ENCODE measurements around the gene BGN. TPM values are rescaled to one million over a fixed set of nuclear protein-coding genes. Genes with fewer than 3 reads are reported as not detected.
A peak's percentile ranks its signal among the peaks of the same experiment; 100 is the strongest.

The BGN gene
- total RNA-seq, 8 experiments from 2014 or later, result 0.08 to 105 (median 2.6) TPM; not detected in 1

DNA sequence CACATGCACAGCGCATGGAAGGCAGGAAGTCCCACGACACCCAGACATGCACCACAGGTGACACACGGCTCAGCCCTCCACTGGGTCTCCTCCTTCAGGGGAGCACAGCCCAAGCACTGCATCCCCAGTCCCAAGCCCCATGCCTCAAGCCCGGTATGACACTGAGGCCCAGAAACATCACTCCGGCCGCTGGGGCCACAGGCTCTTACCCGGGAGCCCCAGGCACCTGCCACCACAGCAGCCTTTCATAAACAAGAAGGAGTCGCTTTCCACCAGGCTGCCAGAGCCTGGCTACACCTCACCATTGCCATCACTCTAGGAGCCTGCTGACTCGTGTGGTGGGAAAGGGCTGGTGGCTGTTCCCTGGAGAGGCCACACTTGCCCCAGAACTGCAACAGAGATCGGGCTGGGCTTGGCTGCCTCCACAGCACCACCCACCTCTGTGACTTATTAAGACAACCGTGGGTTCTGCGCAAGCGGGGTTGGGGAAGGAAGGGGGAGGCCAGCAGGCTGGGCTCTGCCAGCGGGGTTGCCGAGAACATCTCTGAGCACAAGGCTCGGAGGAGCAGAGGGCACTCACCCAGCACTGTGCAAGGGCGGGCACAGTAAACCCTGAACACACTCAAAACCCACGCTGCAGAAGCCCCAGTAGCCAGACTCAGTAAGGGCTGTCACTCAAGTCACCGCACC, 28.9 kb upstream of the BGN start:
- ATAC-seq (replicated peaks in 6 of 8), result no peak
- Histone ChIP-seq H3K4me1 (replicated peaks in 1 of 2) (peaks cover 4% of the 10 kb centered on the region in 2 donors), H3K4me3 (no peak overlapping the region), H3K27ac (no peak overlapping the region)
- WGBS, 10 experiments, result 57% methylated on average over 4 of the region's 19 CpGs; no CpG with 5 or more reads in 9 of the 10 experiments
- in situ Hi-C loops (cut with MboI; ENCODE audit: low pct_unique_long_range_greater_than_20kb in 2 of 9, low sequenced_read_pairs in 9 of 9, unreplicated experiment in 9 of 9), result no loop called here

DNA sequence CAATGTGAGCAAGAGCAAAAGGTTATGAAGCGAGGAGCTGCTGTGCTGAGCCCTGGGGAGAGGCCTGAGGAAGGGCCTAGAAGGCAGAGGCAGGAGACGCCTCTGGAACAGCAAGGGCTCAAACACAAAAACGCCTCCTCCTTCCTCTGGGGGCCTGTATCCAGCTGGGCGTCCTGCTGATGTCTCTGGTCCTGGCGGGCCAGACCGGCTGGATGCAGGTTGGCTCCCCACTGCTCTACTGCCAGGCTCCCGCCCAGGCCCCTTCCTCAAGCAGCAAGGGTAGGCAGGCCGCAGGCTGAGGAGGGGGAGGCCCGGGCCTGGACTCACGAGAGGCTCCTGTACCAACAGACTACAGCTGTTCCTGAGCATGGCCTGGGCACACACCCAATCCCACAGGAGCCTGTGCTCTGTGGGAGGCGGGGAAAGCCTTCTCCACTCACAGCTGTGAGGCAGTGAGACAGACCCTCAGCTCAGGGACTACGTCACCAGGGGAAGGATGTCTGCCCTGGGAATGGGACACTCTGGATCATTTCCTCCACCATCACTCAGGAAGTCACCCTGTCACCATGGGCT, 26.7 kb upstream of the BGN start:
- no peak for ATAC-seq (replicated peaks in 6 of 8)
- whole genome bisulfite sequencing, 10 experiments, result no CpG with 5 or more reads among the region's 12 CpGs
- Histone ChIP-seq H3K4me3 (no peak overlapping the region), H3K27ac (no peak overlapping the region), H3K4me1 (replicated peaks in 1 of 2) (peaks cover 4% of the 10 kb centered on the region in 2 donors)
- in situ Hi-C loops (cut with MboI; ENCODE audit: low pct_unique_long_range_greater_than_20kb in 2 of 9, low sequenced_read_pairs in 9 of 9, unreplicated experiment in 9 of 9), result no loop called here

DNA sequence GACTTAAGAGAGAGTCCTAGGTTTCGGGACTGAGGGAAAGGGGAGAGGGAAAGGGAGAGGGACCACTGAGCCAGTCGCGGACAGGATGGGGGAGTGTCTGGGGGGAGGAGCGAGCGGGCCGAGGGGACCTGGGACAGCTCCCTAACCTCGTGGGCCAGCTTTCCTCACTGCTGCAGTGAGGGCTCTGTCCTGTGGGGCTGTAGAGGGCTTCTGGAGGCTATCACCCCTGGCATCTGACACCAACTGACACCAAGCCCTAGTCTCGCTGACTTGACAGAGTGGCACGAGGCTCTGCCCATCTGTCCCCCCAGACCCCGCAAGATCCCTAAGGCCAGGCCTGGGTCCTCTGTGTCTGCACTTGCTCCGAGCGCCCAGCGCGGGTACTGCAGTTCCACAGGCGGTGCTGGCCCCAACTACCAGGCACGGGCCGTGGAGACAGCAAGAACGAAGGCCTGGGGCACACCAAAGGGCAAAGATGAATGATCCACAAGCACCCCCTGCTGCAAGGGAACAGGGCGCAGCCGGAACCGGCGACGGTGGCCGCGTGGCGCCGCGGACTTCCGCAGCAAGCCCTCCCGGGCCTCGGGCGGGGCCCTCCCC, 24.9 kb upstream of the BGN start:
- no CpG with 5 or more reads among the region's 32 CpGs for WGBS, 10 experiments
- in situ Hi-C loops (cut with MboI; ENCODE audit: low pct_unique_long_range_greater_than_20kb in 2 of 9, low sequenced_read_pairs in 9 of 9, unreplicated experiment in 9 of 9), result no loop called here
- Histone ChIP-seq H3K27ac (peak overlapping the region; percentile 34 to 66), H3K4me1 (replicated peaks in 1 of 2) (peaks cover 7 to 9% of the 10 kb centered on the region in 2 donors), H3K4me3 (peak overlapping the region; percentile 55 to 93 (median 65))
- ATAC-seq (replicated peaks in 6 of 8), result peak in 7 of 8 experiments; percentile 25 to 52 (median 31)

DNA sequence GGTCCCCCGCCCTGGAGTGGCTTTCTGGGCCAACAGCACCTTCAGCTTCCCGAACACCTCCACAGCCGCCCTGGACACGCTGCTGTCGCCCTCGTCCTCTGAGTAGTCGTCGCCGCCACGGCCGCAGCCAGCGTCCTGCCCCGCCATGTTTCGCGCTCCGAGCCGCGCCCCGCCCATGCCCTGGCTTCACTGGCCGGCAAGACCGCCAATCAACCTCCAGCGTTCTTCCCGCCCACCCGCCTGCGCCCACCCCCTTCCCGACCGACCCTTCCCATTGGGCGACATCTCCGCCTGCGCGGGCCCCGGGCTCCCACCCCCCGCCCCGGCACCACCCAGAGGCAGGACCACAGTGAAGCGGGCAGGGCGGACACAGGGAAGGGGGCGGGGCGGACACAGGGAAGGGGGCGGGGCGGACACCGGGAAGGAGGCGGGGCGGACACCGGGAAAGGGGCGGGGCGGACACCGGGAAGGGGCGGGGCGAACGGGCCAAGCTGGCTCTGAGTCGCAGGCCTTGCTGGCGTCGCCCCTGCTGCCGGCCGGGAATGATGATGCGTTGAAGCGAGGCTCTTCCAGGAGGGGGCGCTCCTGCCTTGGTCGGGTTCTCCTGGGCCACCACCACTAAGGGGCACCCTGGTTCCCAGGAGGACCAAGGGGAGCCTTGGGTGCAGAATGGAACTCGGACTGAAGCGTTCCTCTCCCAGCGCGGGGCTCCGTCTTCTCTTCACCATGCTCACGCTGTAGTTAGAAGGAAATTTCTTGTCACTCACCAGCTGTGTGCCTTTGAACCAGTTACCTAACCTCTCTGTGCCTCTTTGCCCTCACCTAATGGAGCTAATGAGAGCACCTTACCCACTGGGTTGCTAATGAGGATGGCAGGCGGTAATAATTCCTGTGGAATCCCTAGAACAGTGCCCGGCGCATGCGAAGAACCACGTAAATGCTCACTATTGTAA, 24.1 kb upstream of the BGN start, which contains the start of gene HAUS7:
Gene HAUS7, minus strand, starts transcription at position 166 of the 953 bp plus-strand sequence. Its CDS starts 19 bp downstream, at position 147.
- WGBS, 10 experiments, result 11% methylated on average over 7 of the region's 70 CpGs; no CpG with 5 or more reads in 9 of the 10 experiments
- in situ Hi-C loops (cut with MboI; ENCODE audit: low pct_unique_long_range_greater_than_20kb in 2 of 9, low sequenced_read_pairs in 9 of 9, unreplicated experiment in 9 of 9), result no loop called here
- Histone ChIP-seq H3K27ac (peak within 1 kb of the TSS; percentile 34 to 66), H3K4me3 (peak within 1 kb of the TSS; percentile 55 to 93 (median 65)), H3K4me1 (replicated peaks in 1 of 2) (peaks cover 11 to 12% of the 10 kb centered on the region in 2 donors)
- ATAC-seq (replicated peaks in 6 of 8), result peak; percentile 72 to 88 (median 84)

DNA sequence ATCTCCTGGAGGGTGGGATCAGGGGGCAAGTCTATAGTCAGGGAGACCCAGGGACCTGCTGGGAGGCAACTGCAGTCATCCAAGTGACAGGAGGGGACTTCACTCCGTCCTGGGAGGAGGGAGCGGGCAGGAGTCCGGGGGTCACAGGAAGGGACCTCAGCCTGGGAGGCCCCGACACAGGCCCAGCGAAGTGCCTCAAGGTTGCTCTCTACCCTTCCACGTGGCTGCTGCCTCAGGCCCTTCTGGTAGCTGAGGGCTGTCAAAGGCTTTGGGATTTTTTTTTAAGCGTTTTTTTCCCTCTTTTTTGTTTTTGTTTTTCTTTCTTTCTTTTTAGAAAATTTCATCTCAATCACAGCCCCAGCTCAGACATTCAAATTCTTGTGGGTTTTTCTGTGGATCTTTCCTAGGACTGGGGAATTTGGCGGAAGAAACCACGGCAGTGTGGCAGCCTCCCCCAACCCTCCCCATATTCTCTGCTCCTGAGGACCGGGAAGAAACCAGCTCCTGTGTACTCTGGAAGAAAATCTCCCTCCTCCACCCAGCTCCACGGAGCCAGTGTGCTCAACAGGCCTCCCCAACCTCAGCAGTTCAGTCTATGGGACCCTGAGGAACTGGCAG, 23.0 kb upstream of the BGN start:
- in situ Hi-C loops (cut with MboI; ENCODE audit: low pct_unique_long_range_greater_than_20kb in 2 of 9, low sequenced_read_pairs in 9 of 9, unreplicated experiment in 9 of 9), result no loop called here
- H3K27ac ChIP-seq, result no peak overlapping the region
- ATAC-seq (replicated peaks in 6 of 8), result no peak

DNA sequence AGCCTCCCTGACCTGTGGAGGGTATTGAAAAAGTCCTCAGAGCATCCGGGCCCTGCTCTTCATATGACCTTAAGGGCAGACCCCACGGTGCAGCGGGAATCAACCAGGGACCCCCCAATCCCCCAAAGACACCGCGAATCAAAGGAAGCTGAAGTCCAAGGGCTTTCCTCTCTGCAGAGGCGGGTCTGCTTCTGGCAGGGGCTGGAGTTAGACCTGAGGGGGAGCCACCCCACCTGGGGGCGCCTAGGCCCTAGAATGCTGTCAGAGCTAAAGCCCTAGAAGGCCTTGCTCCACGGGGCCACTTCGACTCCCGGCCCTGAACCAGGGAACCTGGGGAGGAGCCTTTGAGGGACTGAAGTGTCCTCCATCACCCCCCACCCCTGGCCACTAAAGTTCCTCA, 21.7 kb upstream of the BGN start:
- 89% methylated on average over 3 of the region's 10 CpGs; no CpG with 5 or more reads in 9 of the 10 experiments for WGBS, 10 experiments
- in situ Hi-C loops (cut with MboI; ENCODE audit: low pct_unique_long_range_greater_than_20kb in 2 of 9, low sequenced_read_pairs in 9 of 9, unreplicated experiment in 9 of 9), result no loop called here
- ATAC-seq (replicated peaks in 6 of 8), result no peak
- Histone ChIP-seq H3K4me1 (replicated peaks in 1 of 2) (peaks cover 11 to 12% of the 10 kb centered on the region in 2 donors), H3K27ac (no peak overlapping the region), H3K4me3 (no peak overlapping the region)

More for the DNA sequence above, 23.0 kb upstream of the BGN start:
- Histone ChIP-seq H3K4me1 (replicated peaks in 1 of 2) (peaks cover 11 to 12% of the 10 kb centered on the region in 2 donors), H3K4me3 (no peak overlapping the region)
- WGBS, 10 experiments, result 0 to 47% (median 40%) methylated on average over 1 to 8 of the region's 11 CpGs; no CpG with 5 or more reads in 5 of the 10 experiments

DNA sequence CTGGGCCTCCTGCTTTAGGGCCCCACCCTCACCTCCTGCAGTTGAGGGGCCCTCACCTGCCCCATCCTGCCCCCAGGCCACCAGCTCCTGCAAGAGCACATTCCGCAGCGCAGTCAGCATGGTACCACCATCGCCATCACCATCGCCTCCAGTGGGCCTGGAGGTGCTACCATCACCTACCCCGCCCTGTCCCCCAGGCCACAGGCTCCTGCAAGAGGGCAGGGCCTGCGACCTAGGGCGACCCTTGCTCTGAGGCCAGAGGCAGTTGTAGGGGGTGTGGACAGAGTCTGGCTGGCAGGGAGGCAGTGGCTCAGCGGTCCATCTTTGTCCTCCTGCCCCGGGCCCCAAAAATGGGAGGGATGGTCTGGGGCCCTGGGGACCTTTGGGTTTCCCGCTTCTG, 20.5 kb upstream of the BGN start:
- WGBS, 10 experiments, result no CpG with 5 or more reads among the region's 10 CpGs
- in situ Hi-C loops (cut with MboI; ENCODE audit: low pct_unique_long_range_greater_than_20kb in 2 of 9, low sequenced_read_pairs in 9 of 9, unreplicated experiment in 9 of 9), result no loop called here
- peaks cover 10 to 12% of the 10 kb centered on the region in 2 donors for H3K4me1 ChIP-seq (replicated peaks in 1 of 2)

DNA sequence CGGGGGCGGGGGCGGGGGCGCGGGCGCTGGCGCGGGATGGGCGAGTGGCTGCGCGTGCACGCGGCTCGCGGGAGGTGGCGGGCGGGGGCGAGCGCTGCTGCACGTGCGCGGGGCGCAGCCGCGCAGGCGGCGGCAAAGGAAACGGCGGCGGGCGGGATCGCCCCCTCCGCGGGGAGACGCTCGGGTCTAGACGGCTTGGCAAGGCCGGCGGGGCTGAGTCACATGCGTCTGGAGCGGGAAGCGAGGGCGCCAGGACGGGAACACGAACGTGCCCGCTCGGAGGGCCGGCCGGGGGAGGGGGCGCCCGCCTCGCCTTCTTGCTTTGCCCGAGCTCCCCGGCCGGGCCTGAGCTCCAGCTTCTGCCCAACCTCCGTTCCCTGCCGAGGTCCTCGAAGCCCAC, 20.1 kb upstream of the BGN start:
- in situ Hi-C loops (cut with MboI; ENCODE audit: low pct_unique_long_range_greater_than_20kb in 2 of 9, low sequenced_read_pairs in 9 of 9, unreplicated experiment in 9 of 9), result no loop called here
- no CpG with 5 or more reads among the region's 59 CpGs for WGBS, 10 experiments
- peak overlapping the region in 1 of 2 donors; percentile 35 for H3K27ac ChIP-seq
- peak overlapping the region in 2 of 5 donors; percentile 15 to 19 for H3K4me3 ChIP-seq
- peak in 7 of 8 experiments; percentile 6 to 56 (median 44) for ATAC-seq (replicated peaks in 6 of 8)
- H3K4me1 ChIP-seq (replicated peaks in 1 of 2), result peaks cover 7 to 8% of the 10 kb centered on the region in 2 donors

More for the DNA sequence above, 20.5 kb upstream of the BGN start:
- Histone ChIP-seq H3K4me3 (no peak overlapping the region), H3K27ac (no peak overlapping the region)
- ATAC-seq (replicated peaks in 6 of 8), result peak in 1 of 8 experiments; percentile 0

DNA sequence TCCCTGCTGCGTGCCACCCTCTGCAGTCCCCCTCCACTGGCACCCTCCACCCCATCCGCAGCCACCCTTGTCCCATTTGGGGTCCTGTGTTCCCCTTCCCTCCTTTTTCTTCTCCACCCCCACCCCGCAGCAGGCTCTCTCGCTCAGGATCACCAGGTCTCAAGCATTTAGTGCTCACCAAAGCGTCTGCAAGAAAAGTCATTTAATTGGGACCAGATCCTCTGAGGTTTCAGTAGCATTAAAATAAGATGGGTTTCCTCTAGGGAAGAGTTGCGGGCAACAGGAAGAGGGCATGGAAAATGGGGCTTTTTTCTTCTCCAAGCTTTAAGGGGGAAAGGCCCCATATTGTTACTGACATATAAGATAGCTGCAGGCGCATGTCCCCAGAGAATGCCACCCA, 19.5 kb upstream of the BGN start:
- 60 to 100% (median 75%) methylated on average over 1 to 2 of the region's 7 CpGs; no CpG with 5 or more reads in 7 of the 10 experiments for WGBS, 10 experiments
- peaks cover 7 to 8% of the 10 kb centered on the region in 2 donors for H3K4me1 ChIP-seq (replicated peaks in 1 of 2)
- H3K4me3 ChIP-seq, result no peak overlapping the region

DNA sequence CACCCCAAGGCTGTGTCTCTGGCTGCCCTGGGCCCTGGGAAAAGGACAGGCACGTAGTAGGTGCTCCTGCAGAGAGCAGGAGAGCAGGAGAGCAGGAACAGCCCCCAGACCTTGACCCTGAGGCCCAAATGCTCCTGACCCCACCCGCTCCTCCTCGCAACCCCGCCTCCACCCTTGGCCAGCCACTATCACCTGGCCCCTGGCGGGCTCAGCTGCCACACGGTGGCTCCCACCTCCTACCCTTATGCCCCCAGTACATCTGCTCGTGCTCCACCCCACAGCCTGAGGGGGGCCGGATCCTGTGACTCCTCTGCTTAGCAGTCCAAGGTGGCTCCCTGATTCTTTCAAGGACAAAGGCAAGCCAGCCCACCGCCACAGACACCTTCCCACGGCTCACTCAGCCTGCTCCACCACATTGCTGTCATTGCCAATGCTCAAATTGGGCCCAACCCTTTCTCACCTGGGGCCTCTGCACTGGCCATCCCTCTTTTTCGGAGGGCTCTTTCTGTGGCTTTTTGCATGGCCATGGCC, 19.0 kb upstream of the BGN start:
- Histone ChIP-seq H3K27ac (no peak overlapping the region), H3K4me1 (replicated peaks in 1 of 2) (peaks cover 7 to 8% of the 10 kb centered on the region in 2 donors), H3K4me3 (no peak overlapping the region)
- ATAC-seq (replicated peaks in 6 of 8), result no peak
- in situ Hi-C loops (cut with MboI; ENCODE audit: low pct_unique_long_range_greater_than_20kb in 2 of 9, low sequenced_read_pairs in 9 of 9, unreplicated experiment in 9 of 9), result no loop called here
- 20 to 40% methylated on average over 1 of the region's 11 CpGs; no CpG with 5 or more reads in 8 of the 10 experiments for WGBS, 10 experiments

More for the DNA sequence above, 19.5 kb upstream of the BGN start:
- in situ Hi-C loops (cut with MboI; ENCODE audit: low pct_unique_long_range_greater_than_20kb in 2 of 9, low sequenced_read_pairs in 9 of 9, unreplicated experiment in 9 of 9), result no loop called here
- ATAC-seq (replicated peaks in 6 of 8), result no peak
- peak overlapping the region in 1 of 2 donors; percentile 35 for H3K27ac ChIP-seq

DNA sequence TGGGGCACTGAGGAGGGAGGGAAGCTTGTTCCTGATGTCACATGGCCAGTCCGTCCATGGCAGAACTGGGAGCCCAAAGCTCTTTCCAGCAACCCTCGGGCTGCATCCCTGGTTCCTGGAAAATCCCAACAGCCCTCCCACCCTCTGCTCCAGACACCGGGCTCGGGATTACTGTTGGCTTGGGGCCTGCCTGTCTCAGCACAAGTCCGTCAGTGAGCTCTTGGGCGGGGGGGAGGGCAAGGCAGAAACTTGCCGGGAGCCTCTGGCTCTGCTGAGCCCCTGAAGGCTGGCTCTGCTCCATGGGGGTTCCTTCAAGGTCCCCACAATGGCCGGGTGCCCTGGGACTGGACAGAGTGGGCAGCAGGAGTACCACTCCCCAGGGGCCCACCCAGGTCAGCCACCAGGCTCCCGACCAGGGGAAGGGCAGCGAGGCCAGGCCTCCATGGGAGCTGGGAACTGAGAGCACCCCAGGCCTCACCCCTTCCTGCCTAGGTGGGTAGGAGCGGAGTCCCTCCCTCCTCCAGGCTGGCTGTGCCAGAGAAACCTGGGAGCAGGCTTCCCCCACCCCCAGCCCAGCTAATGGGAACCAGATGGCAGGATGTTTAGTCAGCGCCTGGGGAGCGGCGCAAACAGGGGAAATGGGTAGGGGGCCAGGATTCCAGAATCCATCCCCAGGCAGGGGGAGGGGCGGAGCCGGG, 18.0 kb upstream of the BGN start:
- in situ Hi-C loops (cut with MboI; ENCODE audit: low pct_unique_long_range_greater_than_20kb in 2 of 9, low sequenced_read_pairs in 9 of 9, unreplicated experiment in 9 of 9), result no loop called here
- H3K4me1 ChIP-seq (replicated peaks in 1 of 2), result peaks cover 7 to 8% of the 10 kb centered on the region in 2 donors
- ATAC-seq (replicated peaks in 6 of 8), result peak in 3 of 8 experiments; percentile 27 to 45 (median 43)
- no peak overlapping the region for H3K4me3 ChIP-seq
- no peak overlapping the region for H3K27ac ChIP-seq
- 20 to 63% methylated on average over 1 to 7 of the region's 16 CpGs; no CpG with 5 or more reads in 8 of the 10 experiments for WGBS, 10 experiments
